K562 (cell line): ENCODE results near the gene PRTFDC1. TPM values are rescaled to one million over a fixed set of nuclear protein-coding genes. Genes with fewer than 3 reads are reported as not detected.

Experiments
- CREM ChIP-seq: IDR thresholded peaks from 2 replicates; pipeline ENCODE4 v1.6.1; 2014; ENCODE audit warnings: antibody characterized with exemption, low read depth
- FOS ChIP-seq: IDR thresholded peaks from 3 replicates; pipeline ENCODE4 v1.6.1; 2011; ENCODE audit not compliant: insufficient read length; ENCODE audit errors: extremely low read depth
- NFIC ChIP-seq: fragments of 450-650 bp; IDR thresholded peaks from 2 replicates; pipeline ENCODE4 v1.6.1; 2017; ENCODE audit warnings: mild to moderate bottlenecking, inconsistent platforms
- ZNF174 ChIP-seq: fragments of 250-450 bp; sonication (Bioruptor Pico); IDR thresholded peaks from 2 replicates; pipeline ENCODE4 v1.4.0; 2020; ENCODE audit warnings: mild to moderate bottlenecking
- polyA plus RNA-seq, 8 experiments: library from polyadenylated mRNA; depleted of rRNA in 4 of 8; stranded (reverse) in 5 of 8; unstranded in 3 of 8; fragments of >200 nt; fragmentation: Nextera tagmentation in 2 of 8; fragmentation: Illumina TruSeq in 1 of 8; extraction: Ambion mirVana in 2 of 8; extraction: Trizol in 1 of 8; gene quantifications; 2 replicates each; pipeline versions ENCODE4 v1.2.1 to v1.2.3, GENCODE V29; 2011 to 2014; ENCODE audit warnings: inconsistent platforms in 1 of 8, missing spikeins in 1 of 8
- total RNA-seq, 7 experiments: library from RNA; depleted of rRNA in 6 of 7; stranded (reverse); fragments of >200 nt in 6 of 7; fragmentation: Illumina TruSeq in 2 of 7; extraction: Trizol in 2 of 7; gene quantifications; 2 replicates each; pipeline versions ENCODE4 v1.2.1 to v1.2.3, GENCODE V29; 2011 to 2021; ENCODE audit warnings: low replicate concordance in 1 of 7
- TF ChIP-seq, protein P1 (sequence below): fragments of 250-450 bp; sonication (Bioruptor Pico); IDR thresholded peaks from 2 replicates; pipeline ENCODE4 v1.6.1; 2021; ENCODE audit warnings: mild to moderate bottlenecking
- TF ChIP-seq, protein P2 (sequence below): fragments of 450-650 bp; IDR thresholded peaks from 2 replicates; pipeline ENCODE4 v1.6.1; 2016; ENCODE audit warnings: mild to moderate bottlenecking, moderate library complexity

The PRTFDC1 gene
- total and polyA plus RNA-seq, 9 of the 15 experiments (the other 6 are each of a cell fraction or from before 2014, with no cell fraction given) = 7.0 to 27.6 (median 10.0) TPM

DNA sequence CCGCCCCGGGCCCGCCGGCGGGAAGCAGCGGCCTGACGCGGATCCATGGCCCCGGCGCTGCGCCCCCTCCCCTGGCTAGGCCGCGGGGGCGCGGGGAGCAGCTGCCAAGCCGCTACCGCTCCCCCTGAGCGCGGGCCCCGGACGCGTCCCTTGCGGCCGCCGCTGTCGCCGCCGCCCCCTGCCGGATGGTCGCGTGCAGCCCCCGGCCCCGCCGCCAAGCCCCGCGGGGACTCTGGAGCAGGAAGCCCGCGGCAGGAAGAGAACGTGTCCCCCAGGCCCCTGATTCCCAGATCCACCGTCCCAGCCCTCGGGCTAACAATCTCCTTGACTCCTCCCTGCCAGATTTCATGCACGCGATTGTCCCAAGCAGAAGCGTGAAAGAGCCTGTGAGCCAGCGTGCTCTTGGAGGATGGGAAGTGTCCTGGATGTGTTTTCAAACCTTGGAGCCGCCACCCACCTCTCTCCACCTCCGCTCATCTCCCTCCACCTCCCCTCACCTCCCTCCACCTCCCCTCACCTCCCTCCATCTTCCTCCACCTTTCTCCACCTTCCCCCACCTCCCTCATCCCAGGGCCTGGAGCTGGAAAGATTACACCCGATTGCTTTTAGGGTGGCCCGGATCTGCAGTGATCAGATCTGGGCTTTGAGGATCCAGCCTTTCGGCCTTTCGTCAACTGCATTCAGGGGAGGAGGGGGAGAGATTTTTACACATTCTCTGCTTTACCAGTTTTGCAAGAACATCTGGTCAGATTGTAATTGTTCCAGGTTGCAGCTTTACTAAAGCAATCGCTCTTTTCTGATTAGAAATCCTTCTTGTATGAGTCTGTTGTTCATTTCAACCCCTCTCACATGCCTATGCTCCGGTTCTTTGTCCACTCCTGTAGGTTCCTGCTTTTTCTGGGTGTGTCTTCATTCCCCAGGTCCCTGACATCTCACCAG, 570 bp upstream of the PRTFDC1 start (continued):
- TF ChIP-seq, protein P1, sequence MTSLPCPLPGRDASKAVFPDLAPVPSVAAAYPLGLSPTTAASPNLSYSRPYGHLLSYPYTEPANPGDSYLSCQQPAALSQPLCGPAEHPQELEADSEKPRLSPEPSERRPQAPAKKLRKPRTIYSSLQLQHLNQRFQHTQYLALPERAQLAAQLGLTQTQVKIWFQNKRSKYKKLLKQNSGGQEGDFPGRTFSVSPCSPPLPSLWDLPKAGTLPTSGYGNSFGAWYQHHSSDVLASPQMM (CRISPR knock-in tag) = no peak
- TF ChIP-seq, protein P2, sequence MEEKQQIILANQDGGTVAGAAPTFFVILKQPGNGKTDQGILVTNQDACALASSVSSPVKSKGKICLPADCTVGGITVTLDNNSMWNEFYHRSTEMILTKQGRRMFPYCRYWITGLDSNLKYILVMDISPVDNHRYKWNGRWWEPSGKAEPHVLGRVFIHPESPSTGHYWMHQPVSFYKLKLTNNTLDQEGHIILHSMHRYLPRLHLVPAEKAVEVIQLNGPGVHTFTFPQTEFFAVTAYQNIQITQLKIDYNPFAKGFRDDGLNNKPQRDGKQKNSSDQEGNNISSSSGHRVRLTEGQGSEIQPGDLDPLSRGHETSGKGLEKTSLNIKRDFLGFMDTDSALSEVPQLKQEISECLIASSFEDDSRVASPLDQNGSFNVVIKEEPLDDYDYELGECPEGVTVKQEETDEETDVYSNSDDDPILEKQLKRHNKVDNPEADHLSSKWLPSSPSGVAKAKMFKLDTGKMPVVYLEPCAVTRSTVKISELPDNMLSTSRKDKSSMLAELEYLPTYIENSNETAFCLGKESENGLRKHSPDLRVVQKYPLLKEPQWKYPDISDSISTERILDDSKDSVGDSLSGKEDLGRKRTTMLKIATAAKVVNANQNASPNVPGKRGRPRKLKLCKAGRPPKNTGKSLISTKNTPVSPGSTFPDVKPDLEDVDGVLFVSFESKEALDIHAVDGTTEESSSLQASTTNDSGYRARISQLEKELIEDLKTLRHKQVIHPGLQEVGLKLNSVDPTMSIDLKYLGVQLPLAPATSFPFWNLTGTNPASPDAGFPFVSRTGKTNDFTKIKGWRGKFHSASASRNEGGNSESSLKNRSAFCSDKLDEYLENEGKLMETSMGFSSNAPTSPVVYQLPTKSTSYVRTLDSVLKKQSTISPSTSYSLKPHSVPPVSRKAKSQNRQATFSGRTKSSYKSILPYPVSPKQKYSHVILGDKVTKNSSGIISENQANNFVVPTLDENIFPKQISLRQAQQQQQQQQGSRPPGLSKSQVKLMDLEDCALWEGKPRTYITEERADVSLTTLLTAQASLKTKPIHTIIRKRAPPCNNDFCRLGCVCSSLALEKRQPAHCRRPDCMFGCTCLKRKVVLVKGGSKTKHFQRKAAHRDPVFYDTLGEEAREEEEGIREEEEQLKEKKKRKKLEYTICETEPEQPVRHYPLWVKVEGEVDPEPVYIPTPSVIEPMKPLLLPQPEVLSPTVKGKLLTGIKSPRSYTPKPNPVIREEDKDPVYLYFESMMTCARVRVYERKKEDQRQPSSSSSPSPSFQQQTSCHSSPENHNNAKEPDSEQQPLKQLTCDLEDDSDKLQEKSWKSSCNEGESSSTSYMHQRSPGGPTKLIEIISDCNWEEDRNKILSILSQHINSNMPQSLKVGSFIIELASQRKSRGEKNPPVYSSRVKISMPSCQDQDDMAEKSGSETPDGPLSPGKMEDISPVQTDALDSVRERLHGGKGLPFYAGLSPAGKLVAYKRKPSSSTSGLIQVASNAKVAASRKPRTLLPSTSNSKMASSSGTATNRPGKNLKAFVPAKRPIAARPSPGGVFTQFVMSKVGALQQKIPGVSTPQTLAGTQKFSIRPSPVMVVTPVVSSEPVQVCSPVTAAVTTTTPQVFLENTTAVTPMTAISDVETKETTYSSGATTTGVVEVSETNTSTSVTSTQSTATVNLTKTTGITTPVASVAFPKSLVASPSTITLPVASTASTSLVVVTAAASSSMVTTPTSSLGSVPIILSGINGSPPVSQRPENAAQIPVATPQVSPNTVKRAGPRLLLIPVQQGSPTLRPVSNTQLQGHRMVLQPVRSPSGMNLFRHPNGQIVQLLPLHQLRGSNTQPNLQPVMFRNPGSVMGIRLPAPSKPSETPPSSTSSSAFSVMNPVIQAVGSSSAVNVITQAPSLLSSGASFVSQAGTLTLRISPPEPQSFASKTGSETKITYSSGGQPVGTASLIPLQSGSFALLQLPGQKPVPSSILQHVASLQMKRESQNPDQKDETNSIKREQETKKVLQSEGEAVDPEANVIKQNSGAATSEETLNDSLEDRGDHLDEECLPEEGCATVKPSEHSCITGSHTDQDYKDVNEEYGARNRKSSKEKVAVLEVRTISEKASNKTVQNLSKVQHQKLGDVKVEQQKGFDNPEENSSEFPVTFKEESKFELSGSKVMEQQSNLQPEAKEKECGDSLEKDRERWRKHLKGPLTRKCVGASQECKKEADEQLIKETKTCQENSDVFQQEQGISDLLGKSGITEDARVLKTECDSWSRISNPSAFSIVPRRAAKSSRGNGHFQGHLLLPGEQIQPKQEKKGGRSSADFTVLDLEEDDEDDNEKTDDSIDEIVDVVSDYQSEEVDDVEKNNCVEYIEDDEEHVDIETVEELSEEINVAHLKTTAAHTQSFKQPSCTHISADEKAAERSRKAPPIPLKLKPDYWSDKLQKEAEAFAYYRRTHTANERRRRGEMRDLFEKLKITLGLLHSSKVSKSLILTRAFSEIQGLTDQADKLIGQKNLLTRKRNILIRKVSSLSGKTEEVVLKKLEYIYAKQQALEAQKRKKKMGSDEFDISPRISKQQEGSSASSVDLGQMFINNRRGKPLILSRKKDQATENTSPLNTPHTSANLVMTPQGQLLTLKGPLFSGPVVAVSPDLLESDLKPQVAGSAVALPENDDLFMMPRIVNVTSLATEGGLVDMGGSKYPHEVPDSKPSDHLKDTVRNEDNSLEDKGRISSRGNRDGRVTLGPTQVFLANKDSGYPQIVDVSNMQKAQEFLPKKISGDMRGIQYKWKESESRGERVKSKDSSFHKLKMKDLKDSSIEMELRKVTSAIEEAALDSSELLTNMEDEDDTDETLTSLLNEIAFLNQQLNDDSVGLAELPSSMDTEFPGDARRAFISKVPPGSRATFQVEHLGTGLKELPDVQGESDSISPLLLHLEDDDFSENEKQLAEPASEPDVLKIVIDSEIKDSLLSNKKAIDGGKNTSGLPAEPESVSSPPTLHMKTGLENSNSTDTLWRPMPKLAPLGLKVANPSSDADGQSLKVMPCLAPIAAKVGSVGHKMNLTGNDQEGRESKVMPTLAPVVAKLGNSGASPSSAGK = peak; percentile 85
- TF ChIP-seq NFIC = peak; percentile 25
- no peak for TF ChIP-seq CREM
- no peak for TF ChIP-seq FOS
- no peak for TF ChIP-seq ZNF174 (CRISPR knock-in tag)
